Colonic mucosa (tissue), 4 donors: ENCODE data around the gene DNPH1. TPM values are rescaled to one million over a fixed set of nuclear protein-coding genes. Genes with fewer than 3 reads are reported as not detected.

Experiments used
- DNase-seq: peaks from one replicate; pipeline ENCODE4 v3.0.0-alpha.2; 2020
- H3K27ac ChIP-seq: fragments of 200-600 bp; one replicate; pipeline ENCODE4 v1.8.0; 2021
- H3K27me3 ChIP-seq: fragments of 200-600 bp; one replicate; pipeline ENCODE4 v1.8.0; 2021
- H3K36me3 ChIP-seq: fragments of 200-600 bp; one replicate; pipeline ENCODE4 v1.8.0; 2021
- H3K4me1 ChIP-seq: fragments of 200-600 bp; one replicate; pipeline ENCODE4 v1.8.0; 2021; ENCODE audit warnings: mild to moderate bottlenecking
- H3K4me3 ChIP-seq: fragments of 200-600 bp; one replicate; pipeline ENCODE4 v1.8.0; 2021
- H3K9ac ChIP-seq, 2 donors: one replicate each; pipeline ENCODE4 v1.7.0; 2013; ENCODE audit warnings: control low read depth in 2 of 2, low read depth in 2 of 2, low read length in 2 of 2
- H3K9me3 ChIP-seq: fragments of 200-600 bp; one replicate; pipeline ENCODE4 v1.8.0; 2021
- intact Hi-C: fragments of 100-400 bp; cut with DNase I; formaldehyde crosslinking; loops from one replicate; pipeline ENCODE4 v1.14.1; 2022
- total RNA-seq, 2 donors: library from RNA; stranded (reverse); fragmentation: NEBNext Ultra II Directional in 1 of 2; extraction: Animal tissue kit (Norgen Biotek cat#: 25700) in 1 of 2; gene quantifications; one replicate each; pipeline ENCODE4 v1.2.1, GENCODE V29; 2021
- TF ChIP-seq, protein P1 (sequence below): fragments of 200-600 bp; IDR thresholded peaks from one replicate; pipeline ENCODE4 v1.8.0; 2022; ENCODE audit warnings: antibody characterized with exemption, mild to moderate bottlenecking
- donor health status: healthy.
- donor health status: DM: no; HTN: no; CAD: no.
- donor health status: DM: no; HTN: no; CAD: no.

Gene DNPH1
- total RNA-seq, 2 donors from 2014 or later = 76.8 to 99.4 TPM

DNA sequence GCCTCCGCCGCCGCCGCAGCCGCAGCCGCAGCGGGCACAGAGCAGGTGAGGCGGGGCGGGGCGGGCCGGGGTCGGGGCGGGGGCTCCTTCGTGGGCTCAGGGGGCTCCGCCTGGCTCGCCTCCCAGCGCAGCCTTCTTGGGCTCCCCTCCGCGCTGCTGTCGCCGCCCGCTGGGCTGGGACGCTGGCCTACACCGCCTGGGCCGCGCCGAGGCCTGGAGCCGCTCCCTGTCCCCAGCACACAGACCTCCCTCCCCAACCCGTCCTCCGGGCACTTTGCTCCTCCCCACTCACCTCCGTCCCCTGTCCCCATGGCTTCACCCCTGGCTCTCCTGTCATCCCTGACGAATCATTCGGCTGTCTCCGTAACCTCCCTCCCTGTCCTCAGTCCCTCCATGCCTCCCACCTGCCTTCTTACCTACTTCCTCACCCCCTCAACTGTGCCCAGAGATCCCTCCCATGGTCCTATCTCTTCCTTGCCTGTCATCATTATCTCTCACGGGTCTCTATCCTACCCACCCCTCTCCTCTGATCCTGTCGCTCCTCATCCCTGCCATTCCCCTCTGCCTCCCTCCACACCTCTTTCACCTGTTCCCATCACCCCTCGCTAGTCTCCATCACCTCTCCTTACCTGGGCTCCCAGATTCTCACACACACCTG, 14.5 kb upstream of the DNPH1 start:
- intact Hi-C loops = no loop called here
- DNase-seq = no peak
- TF ChIP-seq, protein P1, sequence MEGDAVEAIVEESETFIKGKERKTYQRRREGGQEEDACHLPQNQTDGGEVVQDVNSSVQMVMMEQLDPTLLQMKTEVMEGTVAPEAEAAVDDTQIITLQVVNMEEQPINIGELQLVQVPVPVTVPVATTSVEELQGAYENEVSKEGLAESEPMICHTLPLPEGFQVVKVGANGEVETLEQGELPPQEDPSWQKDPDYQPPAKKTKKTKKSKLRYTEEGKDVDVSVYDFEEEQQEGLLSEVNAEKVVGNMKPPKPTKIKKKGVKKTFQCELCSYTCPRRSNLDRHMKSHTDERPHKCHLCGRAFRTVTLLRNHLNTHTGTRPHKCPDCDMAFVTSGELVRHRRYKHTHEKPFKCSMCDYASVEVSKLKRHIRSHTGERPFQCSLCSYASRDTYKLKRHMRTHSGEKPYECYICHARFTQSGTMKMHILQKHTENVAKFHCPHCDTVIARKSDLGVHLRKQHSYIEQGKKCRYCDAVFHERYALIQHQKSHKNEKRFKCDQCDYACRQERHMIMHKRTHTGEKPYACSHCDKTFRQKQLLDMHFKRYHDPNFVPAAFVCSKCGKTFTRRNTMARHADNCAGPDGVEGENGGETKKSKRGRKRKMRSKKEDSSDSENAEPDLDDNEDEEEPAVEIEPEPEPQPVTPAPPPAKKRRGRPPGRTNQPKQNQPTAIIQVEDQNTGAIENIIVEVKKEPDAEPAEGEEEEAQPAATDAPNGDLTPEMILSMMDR = no peak
- peaks cover 27% of the 10 kb centered on the region for H3K27me3 ChIP-seq
- no peak overlapping the region for H3K4me3 ChIP-seq
- peaks cover 3% of the 10 kb centered on the region for H3K4me1 ChIP-seq
- H3K36me3 ChIP-seq = no peaks in the 10 kb centered on the region
- H3K27ac ChIP-seq = no peak overlapping the region
- H3K9ac ChIP-seq = no peak overlapping the region
- no peaks in the 10 kb centered on the region for H3K9me3 ChIP-seq

GRCh38 chr6:43242908-43243663, 13.8 kb upstream of the DNPH1 start, which contains the start of gene TTBK1:
TTBK1 (plus strand) TSS chr6:43243481; CDS start chr6:43246661, 3,180 bp downstream.
- peaks cover 3% of the 10 kb centered on the region for H3K4me1 ChIP-seq
- TF ChIP-seq, protein P1 = no peak
- intact Hi-C loops = no loop called here
- no peak within 1 kb of the TSS for H3K9ac ChIP-seq
- no peak within 1 kb of the TSS for H3K4me3 ChIP-seq
- H3K9me3 ChIP-seq = no peaks in the 10 kb centered on the region
- peaks cover 27% of the 10 kb centered on the region for H3K27me3 ChIP-seq
- H3K36me3 ChIP-seq = no peaks in the 10 kb centered on the region
- no peak for DNase-seq
- no peak within 1 kb of the TSS for H3K27ac ChIP-seq

GRCh38 chr6:43241446-43241845, 12.2 kb upstream of the DNPH1 start:
- H3K4me1 ChIP-seq = peaks cover under 1% of the 10 kb centered on the region
- H3K36me3 ChIP-seq = no peaks in the 10 kb centered on the region
- no peak overlapping the region for H3K27ac ChIP-seq
- no peak for DNase-seq
- H3K27me3 ChIP-seq = peaks cover 21% of the 10 kb centered on the region
- TF ChIP-seq, protein P1 = no peak
- H3K9ac ChIP-seq = no peak overlapping the region
- intact Hi-C loops = no loop called here
- H3K4me3 ChIP-seq = no peak overlapping the region
- H3K9me3 ChIP-seq = no peaks in the 10 kb centered on the region

GRCh38 chr6:43240950-43241349, 11.7 kb upstream of the DNPH1 start:
- no peak overlapping the region for H3K4me3 ChIP-seq
- peaks cover 21% of the 10 kb centered on the region for H3K27me3 ChIP-seq
- intact Hi-C loops = no loop called here
- no peak overlapping the region for H3K9ac ChIP-seq
- TF ChIP-seq, protein P1 = no peak
- no peak for DNase-seq
- no peaks in the 10 kb centered on the region for H3K36me3 ChIP-seq
- H3K9me3 ChIP-seq = no peaks in the 10 kb centered on the region
- no peaks in the 10 kb centered on the region for H3K4me1 ChIP-seq
- H3K27ac ChIP-seq = no peak overlapping the region

DNA sequence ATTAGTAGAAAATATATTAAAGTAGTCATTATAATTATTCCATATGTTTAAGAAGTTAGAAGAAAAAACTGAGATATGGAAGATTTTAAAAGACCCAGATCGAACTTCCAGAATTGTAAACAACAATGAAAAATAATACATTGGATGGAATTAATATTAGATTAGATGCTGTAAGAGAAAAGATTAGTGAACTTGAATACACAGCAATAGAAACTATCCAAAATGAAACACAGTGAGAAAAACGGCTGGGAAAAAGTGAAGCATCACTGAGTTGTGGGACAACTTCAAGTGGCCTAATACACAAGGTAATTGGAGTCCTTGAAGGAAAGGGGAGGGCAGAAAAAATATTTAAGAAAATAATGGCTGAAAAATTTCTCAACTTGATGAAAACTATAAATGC, 9.8 kb upstream of the DNPH1 start:
- DNase-seq = no peak
- Histone ChIP-seq H3K9me3 (no peaks in the 10 kb centered on the region), H3K4me1 (no peaks in the 10 kb centered on the region), H3K9ac (no peak overlapping the region), H3K36me3 (no peaks in the 10 kb centered on the region), H3K27me3 (peaks cover 16% of the 10 kb centered on the region), H3K27ac (no peak overlapping the region), H3K4me3 (no peak overlapping the region)
- intact Hi-C loops = no loop called here
- TF ChIP-seq, protein P1 = no peak
